Measurements from ENCODE around the gene CSRP2.

DNA sequence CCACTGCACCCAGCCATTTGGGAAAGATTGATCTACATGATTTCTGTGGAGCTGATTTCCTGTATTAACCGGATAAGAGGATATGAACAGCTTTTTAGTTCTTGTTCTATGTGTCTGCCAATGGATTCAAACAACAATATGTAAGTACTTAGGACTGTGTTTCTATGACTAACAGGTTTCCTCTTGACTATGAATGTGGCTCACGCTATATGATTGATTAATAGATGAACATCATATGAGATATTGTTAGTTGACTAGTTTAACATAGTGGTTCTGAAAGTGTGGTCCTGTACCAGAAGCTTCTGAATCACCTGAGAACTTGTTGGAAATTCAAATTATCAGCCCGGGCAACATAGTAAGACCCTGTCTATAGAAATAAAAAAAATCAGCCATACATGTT is 12.8 kb upstream of the CSRP2 start:
- TF ChIP-seq, protein P1, sequence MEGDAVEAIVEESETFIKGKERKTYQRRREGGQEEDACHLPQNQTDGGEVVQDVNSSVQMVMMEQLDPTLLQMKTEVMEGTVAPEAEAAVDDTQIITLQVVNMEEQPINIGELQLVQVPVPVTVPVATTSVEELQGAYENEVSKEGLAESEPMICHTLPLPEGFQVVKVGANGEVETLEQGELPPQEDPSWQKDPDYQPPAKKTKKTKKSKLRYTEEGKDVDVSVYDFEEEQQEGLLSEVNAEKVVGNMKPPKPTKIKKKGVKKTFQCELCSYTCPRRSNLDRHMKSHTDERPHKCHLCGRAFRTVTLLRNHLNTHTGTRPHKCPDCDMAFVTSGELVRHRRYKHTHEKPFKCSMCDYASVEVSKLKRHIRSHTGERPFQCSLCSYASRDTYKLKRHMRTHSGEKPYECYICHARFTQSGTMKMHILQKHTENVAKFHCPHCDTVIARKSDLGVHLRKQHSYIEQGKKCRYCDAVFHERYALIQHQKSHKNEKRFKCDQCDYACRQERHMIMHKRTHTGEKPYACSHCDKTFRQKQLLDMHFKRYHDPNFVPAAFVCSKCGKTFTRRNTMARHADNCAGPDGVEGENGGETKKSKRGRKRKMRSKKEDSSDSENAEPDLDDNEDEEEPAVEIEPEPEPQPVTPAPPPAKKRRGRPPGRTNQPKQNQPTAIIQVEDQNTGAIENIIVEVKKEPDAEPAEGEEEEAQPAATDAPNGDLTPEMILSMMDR (IDR thresholded peaks at IDR 0.05): no peak
- TF ChIP-seq POLR2A (IDR thresholded peaks at IDR 0.05): no peak

Data from stomach (tissue), 4 donors.